Mucosa of descending colon (tissue), 3 donors: Measurements from ENCODE around the gene CHST11. TPM values are rescaled to one million over a fixed set of nuclear protein-coding genes. Genes with fewer than 3 reads are reported as not detected.

ENCODE experiments used
- ATAC-seq: fragments of 200-7000 bp; cut with Tn5 transposase; one replicate; pipeline ENCODE4 v1.9.1; 2020; ENCODE audit warnings: mild to moderate bottlenecking, moderate library complexity
- DNase-seq, 3 donors: peaks; one replicate each; pipeline ENCODE4 v3.0.0-alpha.2; 2020
- H3K36me3 ChIP-seq: fragments of 200-600 bp; one replicate; pipeline ENCODE4 v1.8.0; 2021; ENCODE audit warnings: low read depth, mild to moderate bottlenecking
- H3K4me1 ChIP-seq: fragments of 200-600 bp; one replicate; pipeline ENCODE4 v1.8.0; 2021; ENCODE audit warnings: low read depth, mild to moderate bottlenecking
- H3K4me3 ChIP-seq: fragments of 200-600 bp; one replicate; pipeline ENCODE4 v1.8.0; 2021; ENCODE audit warnings: mild to moderate bottlenecking
- H3K9me3 ChIP-seq: fragments of 200-600 bp; one replicate; pipeline ENCODE4 v1.8.0; 2021; ENCODE audit warnings: mild to moderate bottlenecking
- intact Hi-C, 2 donors: fragments of 100-400 bp; cut with DNase I in 1 of 2; cut with micrococcal nuclease in 1 of 2; formaldehyde crosslinking; loops; one replicate each; pipeline versions ENCODE4 v1.11.0 to v1.11.1; 2022; cut with DNase I, micrococcal nuclease
- total RNA-seq, 3 donors: library from RNA; stranded (reverse); fragmentation: NEBNext Ultra II Directional in 2 of 3; extraction: Animal tissue kit (Norgen Biotek cat#: 25700) in 2 of 3; gene quantifications; one replicate each; pipeline versions ENCODE4 v1.2.1 to v1.2.4, GENCODE V29; 2021 to 2023
- TF ChIP-seq, protein P1 (sequence below): fragments of 200-600 bp; IDR thresholded peaks from one replicate; pipeline ENCODE4 v1.8.0; 2022; ENCODE audit warnings: antibody characterized with exemption, mild to moderate bottlenecking
- donor health status: DM: no; HTN: no; CAD: no; lungs with moderate emphysema.
- donor health status: DM: no; HTN: no; CAD: no.
- donor health status: DM: no; HTN: yes; CAD: no.

The CHST11 gene
- total RNA-seq, 3 donors from 2014 or later, result 3.3 to 15.2 (median 6.6) TPM

DNA sequence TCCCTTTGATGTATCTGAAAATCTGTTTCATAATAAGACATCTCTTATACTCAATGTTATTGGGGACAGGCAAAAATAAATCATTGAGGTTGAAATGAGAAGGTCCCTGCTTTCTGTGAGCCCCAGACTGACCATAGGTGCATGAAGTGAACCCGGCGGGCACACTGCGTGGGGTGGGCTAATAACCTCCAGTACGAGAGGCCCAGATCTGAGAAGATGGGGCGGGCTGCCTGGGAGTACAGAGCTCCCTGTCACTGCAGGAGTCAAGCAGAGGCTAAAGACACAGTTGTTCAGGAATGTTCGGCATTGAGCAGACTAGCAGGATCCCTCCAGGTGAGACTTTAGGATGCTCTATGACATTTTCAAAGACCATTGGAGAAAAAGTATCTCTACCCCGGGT is 244.6 kb downstream of the CHST11 start:
- no peak overlapping the region for H3K4me3 ChIP-seq
- no peak for ATAC-seq
- H3K4me1 ChIP-seq, result no peaks in the 10 kb centered on the region

DNA sequence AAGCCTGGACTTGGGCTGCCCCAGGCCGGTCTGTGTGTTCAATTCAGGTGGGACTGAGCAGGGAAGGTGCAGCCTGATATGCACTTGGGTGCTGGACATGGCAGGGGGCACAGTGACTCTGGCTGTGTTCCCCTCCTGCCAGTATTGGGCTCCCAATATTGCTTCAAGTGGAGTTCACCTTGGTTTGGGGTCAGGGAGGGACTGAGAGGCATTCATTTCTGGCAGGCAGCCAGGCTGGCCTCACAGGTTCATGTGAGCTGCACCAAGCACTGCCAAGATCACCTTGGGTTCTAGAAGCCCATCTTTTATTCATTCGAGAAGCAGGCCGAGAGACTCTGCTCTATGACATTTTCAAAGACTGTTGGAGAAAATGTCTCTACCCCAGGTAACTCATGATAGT is 245.0 kb downstream of the CHST11 start:
- intact Hi-C loops, result no loop called here
- no peak for ATAC-seq
- no peak for DNase-seq

More for the DNA sequence above, 244.6 kb downstream of the CHST11 start:
- H3K36me3 ChIP-seq, result no peaks in the 10 kb centered on the region
- intact Hi-C loops, result no loop called here
- TF ChIP-seq, protein P1, sequence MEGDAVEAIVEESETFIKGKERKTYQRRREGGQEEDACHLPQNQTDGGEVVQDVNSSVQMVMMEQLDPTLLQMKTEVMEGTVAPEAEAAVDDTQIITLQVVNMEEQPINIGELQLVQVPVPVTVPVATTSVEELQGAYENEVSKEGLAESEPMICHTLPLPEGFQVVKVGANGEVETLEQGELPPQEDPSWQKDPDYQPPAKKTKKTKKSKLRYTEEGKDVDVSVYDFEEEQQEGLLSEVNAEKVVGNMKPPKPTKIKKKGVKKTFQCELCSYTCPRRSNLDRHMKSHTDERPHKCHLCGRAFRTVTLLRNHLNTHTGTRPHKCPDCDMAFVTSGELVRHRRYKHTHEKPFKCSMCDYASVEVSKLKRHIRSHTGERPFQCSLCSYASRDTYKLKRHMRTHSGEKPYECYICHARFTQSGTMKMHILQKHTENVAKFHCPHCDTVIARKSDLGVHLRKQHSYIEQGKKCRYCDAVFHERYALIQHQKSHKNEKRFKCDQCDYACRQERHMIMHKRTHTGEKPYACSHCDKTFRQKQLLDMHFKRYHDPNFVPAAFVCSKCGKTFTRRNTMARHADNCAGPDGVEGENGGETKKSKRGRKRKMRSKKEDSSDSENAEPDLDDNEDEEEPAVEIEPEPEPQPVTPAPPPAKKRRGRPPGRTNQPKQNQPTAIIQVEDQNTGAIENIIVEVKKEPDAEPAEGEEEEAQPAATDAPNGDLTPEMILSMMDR, result no peak
- no peaks in the 10 kb centered on the region for H3K9me3 ChIP-seq
- DNase-seq, result no peak

DNA sequence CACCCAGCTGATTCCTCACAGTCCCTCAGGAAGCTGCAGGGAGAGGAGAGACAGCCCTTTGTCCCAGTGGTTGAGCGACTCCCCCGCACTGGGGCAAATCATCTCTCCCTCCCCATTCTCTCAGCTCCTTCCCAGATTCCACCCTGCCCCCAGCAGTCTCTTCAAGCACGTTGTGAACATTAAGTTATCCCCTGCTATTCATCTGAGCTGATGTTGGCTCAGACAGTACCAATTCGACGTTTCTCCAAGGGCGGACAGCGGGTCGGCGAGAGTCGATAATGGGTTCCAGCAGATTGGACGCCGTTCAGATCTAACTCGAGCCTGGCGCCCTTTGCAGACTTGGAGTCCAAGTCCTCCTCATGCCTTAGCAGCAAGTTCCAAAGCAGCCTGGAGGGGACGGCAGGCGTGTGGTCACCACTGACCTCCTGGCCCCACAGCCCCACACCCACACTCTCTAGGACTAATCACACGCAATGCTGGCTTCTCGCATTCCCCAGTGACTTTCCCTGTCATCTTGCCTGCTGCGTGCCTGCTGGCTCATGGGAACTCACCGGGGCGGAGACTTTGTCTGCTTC is 245.9 kb downstream of the CHST11 start:
- peak; percentile 29 to 62 (median 39) for DNase-seq

More for the DNA sequence above, 245.0 kb downstream of the CHST11 start:
- Histone ChIP-seq H3K36me3 (no peaks in the 10 kb centered on the region), H3K4me1 (no peaks in the 10 kb centered on the region), H3K4me3 (no peak overlapping the region), H3K9me3 (no peaks in the 10 kb centered on the region)
- TF ChIP-seq, protein P1, result no peak

GRCh38 chr12:104703372-104703771 is 246.6 kb downstream of the CHST11 start:
- TF ChIP-seq, protein P1, result no peak
- no peak for DNase-seq
- H3K9me3 ChIP-seq, result no peaks in the 10 kb centered on the region

More for the DNA sequence above, 245.9 kb downstream of the CHST11 start:
- Histone ChIP-seq H3K4me1 (no peaks in the 10 kb centered on the region), H3K36me3 (no peaks in the 10 kb centered on the region), H3K4me3 (no peak overlapping the region), H3K9me3 (no peaks in the 10 kb centered on the region)
- TF ChIP-seq, protein P1, result no peak
- intact Hi-C loops, result no loop called here
- ATAC-seq, result peak; percentile 39

GRCh38 chr12:104704224-104704779 is 247.6 kb downstream of the CHST11 start:
- no peak for ATAC-seq
- DNase-seq, result no peak
- TF ChIP-seq, protein P1, result no peak
- Histone ChIP-seq H3K36me3 (no peaks in the 10 kb centered on the region), H3K4me3 (no peak overlapping the region), H3K9me3 (no peaks in the 10 kb centered on the region), H3K4me1 (no peaks in the 10 kb centered on the region)
- intact Hi-C loops, result no loop called here

More at GRCh38 chr12:104703372-104703771, 246.6 kb downstream of the CHST11 start:
- ATAC-seq, result no peak
- H3K36me3 ChIP-seq, result no peaks in the 10 kb centered on the region
- no peaks in the 10 kb centered on the region for H3K4me1 ChIP-seq
- intact Hi-C loops, result no loop called here
- no peak overlapping the region for H3K4me3 ChIP-seq
